ENCODE results near the gene UGT1A10. TPM values are rescaled to one million over a fixed set of nuclear protein-coding genes. Genes with fewer than 3 reads are reported as not detected.

Gene UGT1A10
- total RNA-seq, 1 experiment from 2014 or later, result not detected

DNA sequence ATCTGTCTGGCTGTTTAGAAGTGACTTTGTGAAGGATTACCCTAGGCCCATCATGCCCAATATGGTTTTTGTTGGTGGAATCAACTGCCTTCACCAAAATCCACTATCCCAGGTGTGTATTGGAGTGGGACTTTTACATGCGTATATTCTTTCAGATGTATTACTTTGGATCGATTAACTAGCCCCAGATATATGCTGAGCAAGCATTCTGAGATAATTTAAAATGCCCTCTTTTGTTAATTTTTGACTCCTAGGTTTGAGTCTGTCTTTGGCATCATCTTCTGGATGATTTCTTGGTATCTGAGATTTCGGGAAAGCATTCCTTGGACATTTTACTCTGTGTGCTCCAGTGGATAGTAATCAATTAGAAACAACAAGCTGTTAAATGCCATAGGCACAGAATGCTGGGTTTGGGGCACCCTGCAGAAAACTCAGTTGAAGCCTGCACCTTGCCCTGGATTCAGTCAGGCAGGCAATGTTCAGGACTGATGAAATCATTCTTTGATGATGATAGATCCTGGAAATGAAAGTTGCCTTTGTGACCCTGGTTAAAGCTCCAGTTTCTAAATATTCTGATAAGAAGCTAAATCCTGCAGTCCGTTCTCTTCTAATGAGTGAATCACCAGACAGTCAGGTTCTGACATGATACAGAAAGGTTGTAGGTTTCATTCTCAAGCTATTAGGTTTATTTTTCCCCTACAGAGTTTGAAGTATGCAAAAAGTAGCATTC, 125.0 kb downstream of the UGT1A10 start (continued):
- TF ChIP-seq, protein P1, sequence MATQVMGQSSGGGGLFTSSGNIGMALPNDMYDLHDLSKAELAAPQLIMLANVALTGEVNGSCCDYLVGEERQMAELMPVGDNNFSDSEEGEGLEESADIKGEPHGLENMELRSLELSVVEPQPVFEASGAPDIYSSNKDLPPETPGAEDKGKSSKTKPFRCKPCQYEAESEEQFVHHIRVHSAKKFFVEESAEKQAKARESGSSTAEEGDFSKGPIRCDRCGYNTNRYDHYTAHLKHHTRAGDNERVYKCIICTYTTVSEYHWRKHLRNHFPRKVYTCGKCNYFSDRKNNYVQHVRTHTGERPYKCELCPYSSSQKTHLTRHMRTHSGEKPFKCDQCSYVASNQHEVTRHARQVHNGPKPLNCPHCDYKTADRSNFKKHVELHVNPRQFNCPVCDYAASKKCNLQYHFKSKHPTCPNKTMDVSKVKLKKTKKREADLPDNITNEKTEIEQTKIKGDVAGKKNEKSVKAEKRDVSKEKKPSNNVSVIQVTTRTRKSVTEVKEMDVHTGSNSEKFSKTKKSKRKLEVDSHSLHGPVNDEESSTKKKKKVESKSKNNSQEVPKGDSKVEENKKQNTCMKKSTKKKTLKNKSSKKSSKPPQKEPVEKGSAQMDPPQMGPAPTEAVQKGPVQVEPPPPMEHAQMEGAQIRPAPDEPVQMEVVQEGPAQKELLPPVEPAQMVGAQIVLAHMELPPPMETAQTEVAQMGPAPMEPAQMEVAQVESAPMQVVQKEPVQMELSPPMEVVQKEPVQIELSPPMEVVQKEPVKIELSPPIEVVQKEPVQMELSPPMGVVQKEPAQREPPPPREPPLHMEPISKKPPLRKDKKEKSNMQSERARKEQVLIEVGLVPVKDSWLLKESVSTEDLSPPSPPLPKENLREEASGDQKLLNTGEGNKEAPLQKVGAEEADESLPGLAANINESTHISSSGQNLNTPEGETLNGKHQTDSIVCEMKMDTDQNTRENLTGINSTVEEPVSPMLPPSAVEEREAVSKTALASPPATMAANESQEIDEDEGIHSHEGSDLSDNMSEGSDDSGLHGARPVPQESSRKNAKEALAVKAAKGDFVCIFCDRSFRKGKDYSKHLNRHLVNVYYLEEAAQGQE (IDR thresholded peaks at IDR 0.05; ENCODE audit: low read depth), result no peak
- TF ChIP-seq JUND (IDR thresholded peaks at IDR 0.05) (no peak), ZNF274 (IDR thresholded peaks at IDR 0.05; ENCODE audit: low read depth, low read length) (no peak), CBX3 (IDR thresholded peaks at IDR 0.05; ENCODE audit: low read depth) (no peak), POLR2A (IDR thresholded peaks at IDR 0.05; ENCODE audit: borderline replicate concordance, extremely low read depth, insufficient read depth, insufficient read length) (no peak), ELF1 (IDR thresholded peaks at IDR 0.05; ENCODE audit: borderline replicate concordance, low read depth) (no peak), FOSL1 (IDR thresholded peaks at IDR 0.05; ENCODE audit: low read depth) (no peak), POLR2AphosphoS5 (IDR thresholded peaks at IDR 0.05; ENCODE audit: low read depth, low read length) (no peak), SIN3A (IDR thresholded peaks at IDR 0.05; ENCODE audit: low read depth) (no peak)
- TF ChIP-seq, protein P2, sequence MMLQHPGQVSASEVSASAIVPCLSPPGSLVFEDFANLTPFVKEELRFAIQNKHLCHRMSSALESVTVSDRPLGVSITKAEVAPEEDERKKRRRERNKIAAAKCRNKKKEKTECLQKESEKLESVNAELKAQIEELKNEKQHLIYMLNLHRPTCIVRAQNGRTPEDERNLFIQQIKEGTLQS (IDR thresholded peaks at IDR 0.05), result no peak
- TF ChIP-seq, protein P3, sequence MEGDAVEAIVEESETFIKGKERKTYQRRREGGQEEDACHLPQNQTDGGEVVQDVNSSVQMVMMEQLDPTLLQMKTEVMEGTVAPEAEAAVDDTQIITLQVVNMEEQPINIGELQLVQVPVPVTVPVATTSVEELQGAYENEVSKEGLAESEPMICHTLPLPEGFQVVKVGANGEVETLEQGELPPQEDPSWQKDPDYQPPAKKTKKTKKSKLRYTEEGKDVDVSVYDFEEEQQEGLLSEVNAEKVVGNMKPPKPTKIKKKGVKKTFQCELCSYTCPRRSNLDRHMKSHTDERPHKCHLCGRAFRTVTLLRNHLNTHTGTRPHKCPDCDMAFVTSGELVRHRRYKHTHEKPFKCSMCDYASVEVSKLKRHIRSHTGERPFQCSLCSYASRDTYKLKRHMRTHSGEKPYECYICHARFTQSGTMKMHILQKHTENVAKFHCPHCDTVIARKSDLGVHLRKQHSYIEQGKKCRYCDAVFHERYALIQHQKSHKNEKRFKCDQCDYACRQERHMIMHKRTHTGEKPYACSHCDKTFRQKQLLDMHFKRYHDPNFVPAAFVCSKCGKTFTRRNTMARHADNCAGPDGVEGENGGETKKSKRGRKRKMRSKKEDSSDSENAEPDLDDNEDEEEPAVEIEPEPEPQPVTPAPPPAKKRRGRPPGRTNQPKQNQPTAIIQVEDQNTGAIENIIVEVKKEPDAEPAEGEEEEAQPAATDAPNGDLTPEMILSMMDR (IDR thresholded peaks at IDR 0.05 in 2 of 3, conservative IDR thresholded peaks at IDR 0.05 in 1 of 3; ENCODE audit: borderline replicate concordance in 1 of 3, insufficient read depth in 1 of 3, low read depth in 2 of 3, low read length in 2 of 3), result no peak

All from HCT116 (cell line).